HG03342 (cell line): ENCODE results near the gene C18orf63.
"Not testable (repeated sequence)": the region's sequence is repeated elsewhere in the genome, so short reads cannot be mapped to it uniquely, and the experiment has no call there.

ENCODE experiments used
- ATAC-seq: cut with Tn5 transposase; IDR thresholded peaks from one replicate; pipeline ENCODE4 v1.9.1; 2021; ENCODE audit warnings: mild to moderate bottlenecking, moderate library complexity; ENCODE audit not compliant: unreplicated experiment

Gene C18orf63

DNA sequence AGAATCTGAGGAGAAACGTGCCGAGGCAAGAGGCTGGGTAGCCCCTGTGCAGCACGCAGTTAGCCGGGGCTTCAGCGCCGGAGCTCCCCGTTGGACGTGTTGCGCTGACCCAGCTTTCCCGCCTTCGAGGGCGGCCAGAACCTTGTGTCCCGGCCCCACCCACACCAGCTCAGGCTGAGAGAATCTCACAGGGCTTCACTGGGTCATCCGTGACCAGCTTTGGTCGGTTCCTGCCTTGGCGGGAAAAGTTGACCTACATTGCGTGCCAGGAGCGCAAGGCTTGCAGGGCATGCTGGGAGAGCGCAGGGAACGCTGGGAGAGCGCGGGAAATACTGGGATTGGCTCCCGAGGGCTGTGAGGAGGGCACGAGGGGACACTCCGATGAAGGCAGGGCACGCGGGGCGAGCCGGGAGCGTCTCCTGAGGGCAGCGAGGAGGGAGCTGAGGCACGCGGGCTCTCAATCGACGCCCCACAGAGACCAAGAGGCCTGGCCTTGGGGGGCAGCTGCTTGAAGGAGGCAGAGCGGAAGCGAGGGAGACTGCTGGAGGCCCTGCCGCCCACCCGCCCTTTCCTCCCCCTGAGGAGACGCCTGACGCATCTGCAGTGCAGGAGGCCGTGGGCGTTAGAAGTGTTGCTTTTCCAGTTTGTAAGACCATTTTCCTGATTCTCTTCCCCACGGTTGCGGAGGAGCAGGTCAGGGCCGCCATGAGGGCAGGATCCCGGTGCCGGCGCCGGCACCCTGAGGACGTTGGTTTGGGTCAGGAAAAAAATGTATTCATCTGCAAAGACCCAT, at the start of gene C18orf63:
TSS of gene C18orf63 (plus strand) at position 376 of the 793 bp plus-strand sequence. CDS start 2,027 bp downstream, outside the sequence.
- no peak for ATAC-seq

DNA sequence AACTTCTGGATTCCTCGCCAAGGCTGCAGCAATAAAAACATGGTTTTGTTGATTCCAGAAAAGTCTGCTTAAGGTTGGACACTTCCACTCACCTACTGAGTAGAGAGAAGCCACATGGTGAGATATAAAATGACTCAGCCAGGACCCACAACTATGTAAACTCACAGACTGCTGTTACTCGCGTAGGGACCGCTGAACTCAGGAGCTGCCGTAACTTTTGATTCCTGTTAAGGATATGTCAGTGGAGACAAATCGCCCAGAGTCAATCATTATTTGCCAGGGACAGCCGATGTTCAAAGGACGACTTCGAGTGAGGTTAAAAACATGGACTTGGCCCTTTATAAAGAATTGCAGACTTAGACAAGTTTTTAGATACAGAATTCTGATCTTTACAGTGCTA, 49.5 kb upstream of the C18orf63 start:
- ATAC-seq: no peak

DNA sequence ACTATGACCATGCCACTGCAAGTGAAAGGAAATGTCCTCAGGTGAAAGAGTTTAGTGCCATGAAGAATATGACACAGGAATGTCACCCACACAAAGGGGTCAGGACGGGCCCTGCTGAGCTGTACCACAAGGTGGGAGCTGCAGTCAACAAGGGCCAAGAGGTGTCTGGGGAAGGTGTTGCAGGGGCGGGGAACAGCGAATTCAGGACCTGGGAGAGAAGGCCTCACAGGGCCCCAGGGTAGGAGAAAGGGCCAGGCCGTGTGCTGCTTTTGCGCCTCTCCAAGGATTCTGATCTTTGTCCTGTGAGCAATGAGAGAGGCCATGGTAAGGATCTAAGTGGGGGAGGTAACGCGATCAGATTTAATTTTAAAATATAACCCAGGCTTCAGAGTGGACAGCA, 47.5 kb upstream of the C18orf63 start:
- no peak for ATAC-seq

DNA sequence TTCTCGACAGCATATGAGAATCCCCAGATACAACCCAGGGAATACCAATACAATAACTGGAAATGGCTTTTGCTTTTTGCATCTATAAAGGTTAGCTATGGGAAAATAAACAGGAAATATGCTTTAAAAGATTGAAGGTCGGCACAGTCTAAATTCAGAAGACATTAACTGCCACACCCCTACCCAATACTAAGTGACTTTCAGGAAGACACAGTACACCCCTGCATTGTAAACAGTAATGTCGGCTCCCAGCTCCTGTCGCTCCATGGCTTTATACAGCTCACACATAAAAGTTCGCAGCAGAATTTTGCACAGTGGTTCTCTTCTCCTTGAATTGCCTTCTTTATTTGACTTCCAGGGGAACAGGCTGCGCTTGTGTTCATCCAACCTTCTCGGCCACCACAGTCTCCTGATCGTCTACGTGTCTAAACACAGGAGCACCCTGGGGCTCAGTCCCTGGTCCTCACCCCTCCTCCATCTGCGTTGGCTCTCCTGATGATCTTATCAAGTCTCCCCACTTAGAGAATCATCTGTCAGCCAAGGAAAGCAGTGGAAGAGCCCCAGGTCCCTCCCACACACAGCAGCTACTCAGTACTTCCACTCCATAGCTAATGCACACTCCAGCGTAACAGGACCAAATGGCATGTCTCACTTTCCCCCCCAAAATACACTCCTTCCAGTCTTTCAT, 46.6 kb upstream of the C18orf63 start:
- ATAC-seq: no peak

DNA sequence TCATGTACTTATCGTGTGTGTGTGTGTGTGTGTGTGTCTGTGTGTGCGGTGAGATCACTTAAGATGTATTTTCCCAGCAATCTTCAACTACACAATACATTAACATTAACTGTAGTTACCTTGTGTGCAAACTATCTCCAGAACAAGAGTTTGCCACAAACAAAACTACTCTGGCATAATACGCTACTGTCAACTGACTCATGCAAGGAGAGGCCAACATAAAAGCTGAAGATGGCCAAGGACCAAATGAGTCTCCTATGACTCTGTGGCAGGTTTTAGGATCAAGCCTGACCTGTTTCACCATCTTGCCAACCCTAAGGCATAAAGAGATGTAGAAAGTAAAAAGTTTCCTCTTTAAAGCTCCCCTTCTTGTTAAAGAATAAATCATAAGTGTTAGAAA, 44.0 kb upstream of the C18orf63 start:
- ATAC-seq: no peak

DNA sequence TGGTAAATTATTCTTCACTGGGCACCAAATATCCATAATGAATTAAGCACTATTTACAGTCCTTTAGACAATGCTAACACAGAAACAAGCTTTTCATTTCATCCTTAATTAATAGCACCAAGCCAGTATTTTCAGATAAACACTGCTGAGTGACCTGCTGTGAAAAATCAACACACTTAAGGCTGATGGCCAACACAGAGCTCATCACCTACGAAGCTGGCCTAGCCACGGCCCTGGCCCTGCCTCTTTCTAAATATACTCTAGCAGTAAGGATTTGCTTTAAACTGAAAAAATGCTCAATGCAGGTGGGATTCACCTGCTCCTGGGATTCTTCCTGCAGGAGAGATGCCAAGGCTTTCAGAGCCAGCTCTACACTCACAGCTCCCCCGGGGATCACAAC, 42.2 kb upstream of the C18orf63 start:
- no peak for ATAC-seq

DNA sequence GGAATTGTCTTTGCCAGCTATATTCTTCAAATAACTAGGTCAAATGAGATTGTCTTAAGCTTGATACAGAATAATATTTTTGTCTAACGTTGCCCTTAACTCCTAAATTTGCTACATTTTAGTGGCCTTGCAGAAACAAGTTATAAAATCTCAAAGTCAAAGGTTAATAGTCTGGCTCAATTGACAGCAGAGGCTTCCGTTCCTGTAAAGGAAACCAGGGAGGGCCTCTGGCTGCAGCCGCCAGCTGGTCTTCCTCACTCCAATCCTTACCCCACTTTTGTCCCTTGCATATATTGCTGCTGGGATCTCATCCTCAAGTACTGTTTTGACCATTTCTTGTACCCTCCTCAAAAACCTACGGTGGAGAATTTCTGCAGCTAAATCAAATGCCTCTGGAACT, 40.9 kb upstream of the C18orf63 start:
- ATAC-seq: no peak

DNA sequence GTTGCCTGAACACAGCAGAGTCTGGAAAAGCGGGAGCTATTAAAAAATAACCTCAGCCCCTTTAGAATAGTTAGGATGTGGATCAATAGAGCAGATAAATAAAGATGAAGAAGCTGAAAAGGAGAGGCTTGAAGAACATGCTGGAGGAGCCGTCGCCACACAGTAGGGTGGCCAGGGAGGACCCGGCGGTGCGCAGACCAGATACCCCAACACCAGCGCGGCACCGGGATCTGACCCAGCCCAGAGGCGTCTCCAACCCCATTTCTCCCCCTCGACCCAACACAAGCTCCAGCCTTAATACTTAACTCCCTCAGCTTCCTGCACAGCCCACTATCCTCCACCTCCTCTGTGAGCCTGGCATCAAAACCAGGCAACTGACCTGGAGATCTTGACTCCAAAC, 39.9 kb upstream of the C18orf63 start:
- no peak for ATAC-seq

DNA sequence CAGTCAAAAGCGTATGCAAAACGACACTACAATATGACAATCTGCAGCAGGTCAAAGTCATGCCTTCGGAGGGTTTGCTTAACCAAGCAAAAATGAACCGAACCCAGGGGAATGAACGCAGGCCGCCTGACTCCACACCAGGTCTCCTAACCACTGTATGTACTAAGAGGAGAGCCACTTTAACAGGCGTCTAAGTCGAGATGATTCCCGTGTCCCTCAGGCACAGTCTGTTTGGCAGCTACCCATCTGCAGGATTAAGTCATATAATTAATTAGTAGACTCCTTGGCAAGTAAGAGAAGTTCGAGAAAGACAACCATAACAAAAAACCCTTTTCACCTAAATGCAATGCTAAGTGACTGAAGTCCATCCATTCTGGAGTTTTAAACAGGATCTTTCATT, 39.0 kb upstream of the C18orf63 start:
- ATAC-seq: no peak

DNA sequence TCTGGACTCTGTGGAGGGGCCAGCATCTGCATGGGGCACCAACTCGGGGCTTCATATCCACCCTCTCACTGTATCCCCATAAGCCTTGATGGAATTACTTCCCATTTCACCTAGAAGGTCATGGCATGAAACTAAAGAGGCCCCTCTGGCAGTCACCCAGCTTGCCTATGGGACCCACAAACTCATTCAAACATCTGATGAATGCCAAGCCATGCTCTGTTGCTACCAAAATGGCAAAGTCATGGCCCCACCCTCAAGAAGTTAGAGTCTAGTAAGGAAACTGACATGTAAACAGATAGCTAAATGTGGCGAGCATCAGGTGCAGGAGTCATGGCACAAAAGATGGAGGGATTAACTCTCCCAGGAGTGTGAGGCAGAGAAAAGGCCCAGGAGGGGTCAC, 38.3 kb upstream of the C18orf63 start:
- ATAC-seq: no peak

DNA sequence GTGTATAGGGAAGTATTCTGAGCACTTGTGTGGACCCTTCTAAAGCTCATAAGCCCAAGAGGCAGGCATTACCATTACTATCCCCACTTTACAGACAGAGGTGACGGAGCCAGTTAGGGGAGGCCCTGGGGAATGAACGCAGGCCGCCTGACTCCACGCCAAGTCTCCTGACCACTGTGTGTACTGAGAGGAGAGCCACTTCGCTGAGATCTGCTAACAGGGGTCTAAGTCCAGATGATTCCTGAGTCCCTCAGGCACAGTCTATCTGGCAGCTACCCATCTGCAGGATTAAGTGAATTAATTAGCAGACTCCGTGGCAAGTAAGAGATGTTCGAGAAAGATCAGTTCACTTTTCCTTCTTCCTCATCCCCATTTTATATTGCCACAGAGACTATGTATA, 37.6 kb upstream of the C18orf63 start:
- ATAC-seq: no peak

DNA sequence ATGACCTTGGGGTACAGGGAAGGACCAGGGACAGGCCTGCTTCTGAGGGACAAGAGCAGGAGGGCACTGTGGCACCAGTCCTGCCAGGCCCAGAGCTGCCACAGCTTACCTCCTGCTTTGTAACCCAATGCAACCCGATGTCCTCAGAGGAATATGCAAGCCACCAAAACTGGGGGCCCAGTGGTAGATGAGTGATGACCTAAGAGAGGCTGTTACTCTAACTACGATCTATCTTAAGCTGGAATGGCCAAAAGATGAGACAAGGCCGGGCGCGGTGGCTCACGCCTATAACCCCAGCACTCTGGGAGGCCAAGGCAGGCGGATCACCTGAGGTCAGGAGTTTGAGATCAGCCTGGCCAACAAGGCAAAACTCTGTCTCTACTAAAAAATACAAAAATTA, 36.7 kb upstream of the C18orf63 start:
- ATAC-seq: no peak

DNA sequence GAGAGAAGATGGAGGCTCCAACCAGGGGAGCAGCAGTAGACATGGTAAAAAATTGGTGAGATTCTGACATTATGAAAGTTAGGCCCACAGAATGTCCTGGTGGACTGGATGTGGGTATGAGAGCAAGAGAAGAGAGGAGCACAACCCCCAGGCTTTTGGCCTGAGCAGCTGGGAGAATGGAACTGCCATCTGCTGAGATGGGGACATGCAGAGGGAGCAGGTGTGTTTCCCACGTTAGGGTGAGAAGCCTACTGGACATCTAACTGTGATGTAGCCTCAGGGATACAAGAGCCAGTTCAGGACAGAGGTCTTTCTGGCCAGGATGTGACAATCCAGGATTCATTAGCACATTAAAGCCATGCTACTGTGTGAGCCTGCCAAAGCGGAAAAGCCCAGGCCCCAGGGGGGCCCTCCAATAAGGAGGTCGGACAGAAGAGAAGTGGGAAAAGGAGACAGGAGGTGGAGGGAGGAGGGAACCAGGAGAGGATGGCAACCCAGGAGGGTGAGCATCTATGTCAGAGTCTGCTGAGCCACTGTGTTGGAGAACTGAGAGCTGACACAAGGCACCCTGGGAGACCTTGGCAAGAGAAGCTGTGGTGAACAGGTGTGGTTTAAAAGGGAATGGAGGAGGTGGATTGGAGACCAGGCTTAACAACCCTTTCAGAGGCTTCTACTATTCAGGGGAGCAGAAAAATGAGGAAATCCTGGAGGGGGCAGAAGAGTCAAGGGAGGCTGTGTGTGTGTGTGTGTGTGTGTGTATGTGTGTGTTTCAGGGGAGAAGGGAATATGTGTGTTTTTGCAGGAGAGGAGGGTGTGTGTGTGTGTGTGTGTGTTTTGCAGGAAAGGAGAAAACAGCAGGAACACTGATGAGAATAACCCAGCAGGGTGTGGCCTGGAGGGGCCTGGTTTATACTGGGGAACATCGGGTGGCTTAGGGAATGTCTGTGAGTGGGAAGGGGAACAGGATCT, 34.3 kb upstream of the C18orf63 start:
- ATAC-seq: no peak

DNA sequence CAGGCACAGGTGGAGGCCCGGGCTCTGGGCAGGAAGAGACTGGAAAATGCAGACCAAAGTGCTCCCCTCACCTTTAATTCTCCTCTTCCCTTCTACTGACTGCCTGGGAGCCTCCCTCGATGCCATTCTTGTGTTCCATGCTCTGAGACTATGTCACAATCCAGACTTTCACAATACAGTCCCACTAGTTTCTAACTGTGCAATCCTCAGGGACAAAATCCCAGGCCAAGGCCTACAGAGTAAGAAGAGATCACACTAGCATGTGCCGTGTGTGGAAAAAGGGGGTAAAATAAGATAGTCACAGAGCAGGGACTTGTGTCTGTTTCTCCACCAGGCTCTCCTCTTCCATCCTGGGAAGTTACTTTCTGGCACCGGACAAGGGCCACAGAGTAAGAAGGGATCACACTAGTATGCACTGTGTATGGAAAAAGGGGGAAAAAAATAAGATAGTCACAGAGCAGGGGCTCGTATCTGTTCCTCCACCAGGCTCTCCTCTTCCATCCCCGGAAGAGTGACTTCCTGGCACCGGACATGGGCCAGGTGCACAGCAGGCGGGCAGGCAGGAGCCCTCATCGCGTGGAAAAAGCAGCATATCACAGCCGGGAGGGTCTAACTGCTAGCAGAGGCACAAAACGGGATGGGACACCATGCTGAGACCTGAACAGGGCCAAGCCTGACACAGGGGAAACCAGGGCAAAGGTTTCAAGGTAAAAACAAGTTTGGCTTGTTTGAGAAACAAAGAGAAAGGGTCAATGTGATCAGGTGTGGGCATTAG, 33.5 kb upstream of the C18orf63 start:
- no peak for ATAC-seq

DNA sequence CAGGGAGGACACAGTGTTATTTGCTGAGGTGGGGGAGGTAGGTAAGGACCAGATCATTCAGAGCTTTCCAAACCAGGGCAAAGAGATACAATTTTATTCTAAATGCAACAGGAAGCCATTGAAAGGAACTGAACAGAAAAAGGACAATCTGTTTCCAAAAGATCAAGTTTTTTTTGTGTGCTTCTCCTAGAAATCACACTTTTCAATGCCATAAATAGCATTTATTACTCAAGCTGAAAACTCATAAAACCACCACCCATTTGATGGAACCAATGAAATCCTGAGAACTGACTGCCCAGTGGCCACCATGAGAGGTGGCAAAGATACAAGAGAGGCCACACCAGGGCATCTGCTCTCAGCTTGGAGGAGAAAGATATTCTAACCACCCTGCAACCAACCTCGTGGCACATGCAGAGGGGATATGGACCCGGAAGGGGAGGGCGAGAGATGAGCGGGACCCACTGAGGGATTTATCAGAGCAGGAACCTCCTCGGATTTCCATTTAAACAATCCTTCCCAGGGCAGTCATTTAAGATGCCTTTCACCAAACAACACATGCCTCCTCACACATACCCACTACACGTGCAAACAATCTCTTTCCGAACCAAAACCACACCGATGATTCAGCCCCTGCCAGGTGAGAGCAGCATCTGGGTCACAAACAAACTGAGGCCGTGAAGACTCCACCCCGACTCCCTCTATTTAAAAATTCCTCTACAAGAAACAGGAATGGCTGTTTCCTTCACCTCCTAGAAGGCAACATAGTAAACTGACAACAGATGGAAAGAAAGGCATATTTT, 32.7 kb upstream of the C18orf63 start:
- ATAC-seq: no peak

DNA sequence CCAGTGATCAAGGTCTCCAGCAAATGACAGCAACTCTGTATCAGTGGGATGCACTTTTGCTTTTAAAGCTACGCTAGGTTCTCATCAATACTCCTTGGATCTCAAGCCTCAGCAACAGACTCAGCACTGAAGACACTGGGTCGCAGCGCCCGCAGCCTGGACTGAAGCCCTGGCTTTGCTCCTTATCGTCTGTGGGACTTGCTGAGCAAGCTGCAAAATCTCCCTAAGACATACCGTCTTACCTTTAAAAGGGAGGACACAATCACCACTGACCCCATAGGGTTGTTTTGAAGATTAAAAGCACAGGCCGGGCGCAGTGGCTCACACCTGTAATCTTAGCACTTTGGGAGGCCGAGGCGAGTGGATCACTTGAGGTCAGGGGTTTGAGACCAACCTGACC, 32.0 kb upstream of the C18orf63 start:
- ATAC-seq: no peak

DNA sequence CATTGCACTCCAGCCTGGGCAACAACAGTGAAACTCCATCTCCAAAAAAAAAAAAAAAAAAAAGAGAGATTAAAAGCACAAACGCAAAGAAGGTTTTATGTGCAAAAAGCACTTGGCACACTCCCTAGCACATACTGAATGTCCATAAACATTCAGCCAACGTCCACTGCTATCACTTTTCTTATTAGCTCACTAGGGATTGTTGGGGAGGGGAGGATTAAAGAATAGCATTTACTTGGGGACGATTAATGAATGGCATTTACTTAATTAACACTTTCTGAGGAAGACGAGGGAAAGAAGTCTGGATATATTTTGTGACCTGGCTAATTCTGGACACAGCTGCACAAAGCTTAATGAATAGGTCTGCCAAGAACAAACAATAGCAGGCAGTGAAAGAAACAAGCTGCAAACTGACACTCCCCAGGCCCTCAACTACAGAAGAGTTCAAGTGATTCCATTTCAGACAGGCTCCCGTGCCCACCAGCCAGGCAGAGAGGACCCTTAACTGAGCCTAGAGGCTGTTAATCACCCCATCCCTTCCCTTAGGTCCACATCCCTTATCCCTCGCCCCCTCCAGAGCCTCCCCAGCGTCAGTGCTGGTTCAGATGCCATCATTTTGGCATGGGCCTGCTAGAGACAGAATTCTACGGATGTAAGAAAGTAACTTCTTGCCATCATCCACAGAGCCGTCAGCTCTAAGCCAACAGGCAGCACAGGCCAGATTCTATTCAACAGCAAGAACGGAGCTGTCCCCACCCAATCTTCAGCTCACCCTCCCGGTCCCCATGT, 31.3 kb upstream of the C18orf63 start:
- ATAC-seq: no peak

DNA sequence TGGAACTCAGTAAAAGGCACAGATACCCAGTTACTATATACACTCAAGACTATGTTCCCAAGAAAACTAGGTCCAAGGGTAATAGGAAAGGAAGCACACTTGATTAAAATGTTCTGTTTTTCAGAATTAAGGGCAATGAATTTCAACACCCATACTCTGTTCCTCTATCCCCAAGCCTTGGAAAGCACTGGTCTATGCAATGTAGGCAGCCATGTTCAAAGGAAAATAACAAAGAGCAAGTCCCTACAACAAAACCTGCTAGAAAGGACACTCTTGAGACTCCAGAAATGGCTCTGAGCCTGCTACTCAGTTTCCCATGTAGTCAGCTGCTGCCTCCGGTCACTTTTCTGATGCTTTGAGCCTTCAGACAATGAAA, 30.7 kb upstream of the C18orf63 start:
- ATAC-seq: no peak

DNA sequence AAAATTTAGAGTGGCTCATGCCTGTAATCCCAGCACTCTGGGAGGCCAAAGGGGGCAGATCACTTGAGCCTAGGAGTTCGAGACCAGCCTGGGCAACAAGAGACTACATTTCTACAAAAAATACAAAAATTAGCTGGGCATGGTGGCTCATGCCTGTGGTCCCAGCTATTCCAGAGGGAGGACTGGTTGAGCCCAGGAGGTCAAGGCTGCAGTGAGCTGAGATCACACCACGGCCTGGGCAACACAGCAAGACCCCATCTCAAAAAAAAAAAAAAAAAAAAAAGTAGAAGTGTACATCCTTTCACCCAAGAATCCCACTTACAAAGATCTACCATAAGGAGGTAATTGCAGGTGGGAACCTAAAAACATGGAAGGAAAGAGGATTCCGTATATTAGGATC, 30.1 kb upstream of the C18orf63 start:
- not testable (repeated sequence) for ATAC-seq
